Progenitor cell of endocrine pancreas (in vitro differentiated cells): ENCODE results near the gene PACS1. TPM values are rescaled to one million over a fixed set of nuclear protein-coding genes. Genes with fewer than 3 reads are reported as not detected.

Experiments used
- DNase-seq: peaks from one replicate; pipeline ENCODE4 v3.0.0; 2021; ENCODE audit warnings: low spot score; ENCODE audit not compliant: unreplicated experiment
- H3K27ac Mint-ChIP-seq: 2 replicates; pipeline ENCODE4 v1.8.0; 2021; ENCODE audit warnings: mild to moderate bottlenecking, moderate library complexity, mixed read lengths
- H3K27me3 Mint-ChIP-seq: 2 replicates; pipeline ENCODE4 v1.8.0; 2021; ENCODE audit warnings: mixed read lengths
- H3K36me3 Mint-ChIP-seq: 2 replicates; pipeline ENCODE4 v1.8.0; 2022; ENCODE audit warnings: mixed read lengths; ENCODE audit not compliant: insufficient read depth
- H3K4me1 Mint-ChIP-seq: 2 replicates; pipeline ENCODE4 v1.8.0; 2021; ENCODE audit warnings: low read depth, mixed read lengths
- H3K4me3 Mint-ChIP-seq: 2 replicates; pipeline ENCODE4 v1.8.0; 2021; ENCODE audit warnings: low read depth, mild to moderate bottlenecking, moderate library complexity, mixed read lengths
- H3K9me3 Mint-ChIP-seq: 2 replicates; pipeline ENCODE4 v1.8.0; 2021; ENCODE audit warnings: low read depth, mixed read lengths
- CTCF ChIP-seq: fragments of 200-600 bp; sonication (generic); IDR thresholded peaks from one replicate; pipeline ENCODE4 v1.5.0; 2021; ENCODE audit warnings: antibody characterized with exemption, mild to moderate bottlenecking; ENCODE audit not compliant: unreplicated experiment
- total RNA-seq: library from RNA; stranded (reverse); gene quantifications from 2 replicates; pipeline ENCODE4 v1.2.1, GENCODE V29; 2021

PACS1 gene
- total RNA-seq, 1 donor from 2014 or later = 72.3 TPM

- H3K36me3 Mint-ChIP-seq = peaks cover 2% of the 10 kb centered on the region
- peaks cover 28% of the 10 kb centered on the region for H3K4me1 Mint-ChIP-seq
- H3K9me3 Mint-ChIP-seq = no peaks in the 10 kb centered on the region
- DNase-seq = no peak
- TF ChIP-seq CTCF = no peak
- peak overlapping the region; percentile 51 for H3K4me3 Mint-ChIP-seq
- H3K27ac Mint-ChIP-seq = no peak overlapping the region
- H3K27me3 Mint-ChIP-seq = no peaks in the 10 kb centered on the region
These were observed 22.3 kb upstream of the PACS1 start for GRCh38 chr11:66047541-66048365.

GRCh38 chr11:66048547-66049323 lies 21.3 kb upstream of the PACS1 start, which contains the start of gene GAL3ST3:
Gene GAL3ST3 (minus strand): TSS chr11:66049161. CDS start chr11:66045415, 3,746 bp downstream.
- peaks cover 34% of the 10 kb centered on the region for H3K4me1 Mint-ChIP-seq
- peak; percentile 29 for DNase-seq

GRCh38 chr11:66050581-66051231 lies 19.4 kb upstream of the PACS1 start:
- no peak for DNase-seq
- Mint-ChIP-seq H3K4me3 (peak overlapping the region; percentile 99), H3K36me3 (peaks cover 9% of the 10 kb centered on the region)

More at GRCh38 chr11:66048547-66049323, 21.3 kb upstream of the PACS1 start, which contains the start of gene GAL3ST3:
- Mint-ChIP-seq H3K36me3 (peaks cover 3% of the 10 kb centered on the region), H3K27ac (peak within 1 kb of the TSS; percentile 49), H3K27me3 (no peaks in the 10 kb centered on the region), H3K4me3 (peak within 1 kb of the TSS; percentile 66), H3K9me3 (no peaks in the 10 kb centered on the region)
- no peak for TF ChIP-seq CTCF

GRCh38 chr11:66051371-66051765 lies 18.7 kb upstream of the PACS1 start:
- Mint-ChIP-seq H3K4me1 (peaks cover 32% of the 10 kb centered on the region), H3K27ac (peak overlapping the region; percentile 98), H3K9me3 (no peaks in the 10 kb centered on the region), H3K27me3 (no peaks in the 10 kb centered on the region), H3K4me3 (peak overlapping the region; percentile 99), H3K36me3 (peaks cover 11% of the 10 kb centered on the region)
- TF ChIP-seq CTCF = no peak
- no peak for DNase-seq

More at GRCh38 chr11:66050581-66051231, 19.4 kb upstream of the PACS1 start:
- peak overlapping the region; percentile 98 for H3K27ac Mint-ChIP-seq
- no peaks in the 10 kb centered on the region for H3K9me3 Mint-ChIP-seq
- no peaks in the 10 kb centered on the region for H3K27me3 Mint-ChIP-seq
- peaks cover 32% of the 10 kb centered on the region for H3K4me1 Mint-ChIP-seq
- no peak for TF ChIP-seq CTCF
